ENCODE data around the gene NAT10. TPM values are rescaled to one million over a fixed set of nuclear protein-coding genes. Genes with fewer than 3 reads are reported as not detected.

Gene NAT10
- total and polyA plus RNA-seq, 7 experiments from 2014 or later, result 33.8 to 104 (median 69.3) TPM

DNA sequence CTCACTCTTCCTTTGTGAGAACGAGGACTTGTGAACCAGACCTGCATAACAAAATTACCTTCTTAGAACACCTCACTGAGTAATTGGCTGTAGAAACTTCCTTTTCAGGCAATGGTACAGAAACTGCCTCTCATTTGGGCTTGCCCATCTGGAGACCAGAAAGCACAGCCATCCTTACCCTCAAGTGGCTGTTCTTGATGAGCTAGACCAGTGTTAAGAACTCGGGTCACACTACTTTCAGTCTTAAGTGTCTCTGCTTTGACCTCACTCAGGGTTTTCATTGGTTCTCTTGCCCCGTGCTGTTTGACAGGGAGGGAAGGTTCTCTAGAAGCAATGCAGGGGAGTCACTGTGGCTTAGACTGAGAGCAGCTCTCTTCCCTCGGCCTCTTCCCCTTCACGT is 29.3 kb downstream of the NAT10 start:
- POLR2A ChIA-PET, result no interaction called here
- CTCF ChIA-PET, result no interaction called here

DNA sequence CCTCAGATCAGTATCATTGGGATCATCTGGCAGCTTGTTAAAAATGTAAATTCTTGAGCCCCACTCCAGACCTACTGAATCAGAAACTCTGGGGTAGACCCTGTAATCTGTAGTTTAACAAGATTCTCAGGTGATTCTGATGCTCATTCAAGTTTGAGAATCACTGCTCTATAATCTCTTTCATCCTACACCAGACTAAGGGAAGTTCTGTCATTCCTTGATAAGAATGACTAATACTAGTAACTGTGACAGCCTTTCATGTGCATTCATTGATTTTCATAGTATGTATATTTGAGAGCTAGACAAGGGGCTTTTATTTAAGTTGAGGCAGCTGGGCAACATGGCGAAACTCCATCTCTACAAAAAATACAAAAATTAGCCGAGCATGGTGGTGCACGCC is 30.0 kb downstream of the NAT10 start:
- Mint-ChIP-seq H3K4me1 (peaks cover 0 to 15% (median 0%) of the 10 kb centered on the region in 7 donors), H3K36me3 (peaks cover 22 to 74% (median 41%) of the 10 kb centered on the region in 5 donors), H3K9me3 (no peaks in the 10 kb centered on the region), H3K27me3 (no peaks in the 10 kb centered on the region), H3K4me3 (no peak overlapping the region), H3K27ac (peak overlapping the region in 1 of 9 donors; percentile 36)
- POLR2A ChIA-PET, result no interaction called here
- CTCF ChIA-PET, result interaction anchor here (0.5 kb wide), 1 partner anchor 71 kb away, joined by 3 read pairs; no protein-coding TSS in a partner anchor
- intact Hi-C loops (cut with micrococcal nuclease), result no loop called here
- Histone ChIP-seq H3K27me3 (ENCODE audit: control insufficient read depth in 2 of 2, insufficient read depth in 2 of 2, low read length in 2 of 2) (no peaks in the 10 kb centered on the region), H3K27ac (ENCODE audit: low read depth, low read length) (no peak overlapping the region), H3K9me3 (ENCODE audit: control insufficient read depth in 2 of 3, low read length in 3 of 3) (no peaks in the 10 kb centered on the region), H3K4me1 (ENCODE audit: control insufficient read depth in 2 of 2, insufficient read depth in 2 of 2, low read length in 2 of 2) (no peaks in the 10 kb centered on the region), H3K36me3 (ENCODE audit: control insufficient read depth in 2 of 3, insufficient read depth in 3 of 3, low read length in 3 of 3) (peaks cover 16 to 98% (median 40%) of the 10 kb centered on the region in 3 experiments), H3K4me3 (ENCODE audit: low read length) (no peak overlapping the region)
- DNase-seq (no peak), ATAC-seq (no peak)

More for the DNA sequence above, 29.3 kb downstream of the NAT10 start:
- Mint-ChIP-seq H3K4me3 (no peak overlapping the region), H3K27me3 (no peaks in the 10 kb centered on the region), H3K9me3 (no peaks in the 10 kb centered on the region), H3K27ac (peak overlapping the region in 1 of 9 donors; percentile 36), H3K36me3 (peaks cover 19 to 75% (median 41%) of the 10 kb centered on the region in 5 donors), H3K4me1 (peaks cover 0 to 15% (median 0%) of the 10 kb centered on the region in 7 donors)
- DNase-seq (no peak), ATAC-seq (no peak)
- no peak overlapping the region for H3K4me3 ChIP-seq (ENCODE audit: low read length)
- H3K36me3 ChIP-seq (ENCODE audit: control insufficient read depth in 2 of 3, insufficient read depth in 3 of 3, low read length in 3 of 3), result peaks cover 16 to 98% (median 36%) of the 10 kb centered on the region in 3 experiments
- no peaks in the 10 kb centered on the region for H3K4me1 ChIP-seq (ENCODE audit: control insufficient read depth in 2 of 2, insufficient read depth in 2 of 2, low read length in 2 of 2)
- intact Hi-C loops (cut with micrococcal nuclease), result no loop called here
- H3K27me3 ChIP-seq (ENCODE audit: control insufficient read depth in 2 of 2, insufficient read depth in 2 of 2, low read length in 2 of 2), result no peaks in the 10 kb centered on the region
- H3K9me3 ChIP-seq (ENCODE audit: control insufficient read depth in 2 of 3, low read length in 3 of 3), result no peaks in the 10 kb centered on the region
- no peak overlapping the region for H3K27ac ChIP-seq (ENCODE audit: low read depth, low read length)

DNA sequence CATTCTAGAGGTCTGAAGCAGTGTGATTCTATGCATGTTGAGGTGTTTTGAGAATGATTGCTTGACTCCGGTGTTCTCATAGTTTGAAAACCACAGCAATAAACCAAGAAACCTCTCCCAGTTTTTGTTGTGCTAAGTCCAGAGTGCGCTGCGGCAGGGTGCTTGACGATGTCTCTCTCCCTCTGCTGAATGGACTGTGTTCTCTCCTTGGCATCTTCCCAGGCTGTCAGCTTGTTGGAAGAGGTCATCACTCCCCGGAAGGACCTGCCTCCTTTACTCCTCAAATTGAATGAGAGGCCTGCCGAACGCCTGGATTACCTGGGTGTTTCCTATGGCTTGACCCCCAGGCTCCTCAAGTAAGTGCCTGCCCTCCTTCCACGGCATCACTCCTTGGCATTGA is 31.0 kb downstream of the NAT10 start:
- CTCF ChIA-PET, result interaction anchor here (0.6 kb wide), 1 partner anchor 51 kb away, joined by 3 read pairs; no protein-coding TSS in a partner anchor
- H3K4me3 Mint-ChIP-seq, result no peak overlapping the region

DNA sequence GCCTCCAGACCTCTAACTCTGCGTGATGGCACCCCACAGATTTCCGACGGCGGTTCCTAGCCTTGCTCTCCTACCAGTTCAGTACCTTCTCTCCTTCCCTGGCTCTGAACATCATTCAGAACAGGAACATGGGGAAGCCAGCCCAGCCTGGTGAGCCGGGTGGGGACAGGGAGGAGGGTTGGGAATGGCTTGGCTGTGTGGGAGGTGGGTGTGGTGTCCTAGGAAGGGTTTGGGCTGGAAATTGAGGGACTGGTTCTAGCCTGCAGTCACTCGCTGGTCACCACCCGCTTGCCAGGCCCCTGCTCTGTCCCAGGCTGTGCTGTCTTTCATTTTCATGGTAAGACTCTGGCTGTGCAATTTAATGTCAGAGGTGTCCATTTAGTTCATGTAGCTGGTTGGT is 33.9 kb downstream of the NAT10 start:
- Mint-ChIP-seq H3K27me3 (no peaks in the 10 kb centered on the region), H3K27ac (no peak overlapping the region), H3K4me3 (no peak overlapping the region), H3K36me3 (peaks cover 30 to 71% (median 45%) of the 10 kb centered on the region in 5 donors), H3K4me1 (peaks cover 0 to 15% (median 0%) of the 10 kb centered on the region in 7 donors), H3K9me3 (no peaks in the 10 kb centered on the region)
- H3K27ac ChIP-seq (ENCODE audit: low read depth, low read length), result no peak overlapping the region
- no peaks in the 10 kb centered on the region for H3K4me1 ChIP-seq (ENCODE audit: control insufficient read depth in 2 of 2, insufficient read depth in 2 of 2, low read length in 2 of 2)
- peaks cover 36 to 99% (median 64%) of the 10 kb centered on the region in 3 experiments for H3K36me3 ChIP-seq (ENCODE audit: control insufficient read depth in 2 of 3, insufficient read depth in 3 of 3, low read length in 3 of 3)
- ChIA-PET CTCF (interaction anchor here (0.7 kb wide), 1 partner anchor 473 kb away, joined by 3 read pairs; no protein-coding TSS in a partner anchor), POLR2A (no interaction called here)
- no peak for DNase-seq
- no peaks in the 10 kb centered on the region for H3K27me3 ChIP-seq (ENCODE audit: control insufficient read depth in 2 of 2, insufficient read depth in 2 of 2, low read length in 2 of 2)
- intact Hi-C loops (cut with micrococcal nuclease), result no loop called here
- H3K4me3 ChIP-seq (ENCODE audit: low read length), result no peak overlapping the region
- no peak for ATAC-seq
- no peaks in the 10 kb centered on the region for H3K9me3 ChIP-seq (ENCODE audit: control insufficient read depth in 2 of 3, low read length in 3 of 3)

More for the DNA sequence above, 31.0 kb downstream of the NAT10 start:
- Histone ChIP-seq H3K4me3 (ENCODE audit: low read length) (no peak overlapping the region), H3K9me3 (ENCODE audit: control insufficient read depth in 2 of 3, low read length in 3 of 3) (no peaks in the 10 kb centered on the region), H3K4me1 (ENCODE audit: control insufficient read depth in 2 of 2, insufficient read depth in 2 of 2, low read length in 2 of 2) (no peaks in the 10 kb centered on the region), H3K36me3 (ENCODE audit: control insufficient read depth in 2 of 3, insufficient read depth in 3 of 3, low read length in 3 of 3) (peaks cover 16 to 98% (median 49%) of the 10 kb centered on the region in 3 experiments), H3K27ac (ENCODE audit: low read depth, low read length) (no peak overlapping the region), H3K27me3 (ENCODE audit: control insufficient read depth in 2 of 2, insufficient read depth in 2 of 2, low read length in 2 of 2) (no peaks in the 10 kb centered on the region)
- H3K4me1 Mint-ChIP-seq, result peaks cover 0 to 15% (median 0%) of the 10 kb centered on the region in 7 donors
- peaks cover 26 to 77% (median 46%) of the 10 kb centered on the region in 5 donors for H3K36me3 Mint-ChIP-seq
- no peaks in the 10 kb centered on the region for H3K9me3 Mint-ChIP-seq
- POLR2A ChIA-PET, result no interaction called here
- H3K27me3 Mint-ChIP-seq, result no peaks in the 10 kb centered on the region
- no peak overlapping the region for H3K27ac Mint-ChIP-seq
- ATAC-seq (no peak), DNase-seq (no peak)
- intact Hi-C loops (cut with micrococcal nuclease), result no loop called here

DNA sequence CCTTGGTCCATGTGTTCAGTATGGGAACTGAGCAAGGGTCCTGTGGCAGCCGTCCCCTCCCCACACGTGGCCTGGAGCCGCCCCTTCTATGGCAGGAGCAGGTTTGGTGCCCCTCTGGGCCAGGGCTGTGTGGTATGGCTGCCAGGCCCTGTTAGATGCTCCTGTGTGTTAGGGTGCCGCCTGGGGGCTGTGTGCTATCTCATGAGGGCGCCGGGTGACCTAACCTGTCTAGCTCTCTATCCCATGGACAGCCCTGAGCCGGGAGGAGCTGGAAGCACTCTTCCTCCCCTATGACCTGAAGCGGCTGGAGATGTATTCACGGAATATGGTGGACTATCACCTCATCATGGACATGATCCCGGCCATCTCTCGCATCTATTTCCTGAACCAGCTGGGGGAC is 34.7 kb downstream of the NAT10 start:
- Histone ChIP-seq H3K36me3 (ENCODE audit: control insufficient read depth in 2 of 3, insufficient read depth in 3 of 3, low read length in 3 of 3) (peaks cover 36 to 99% (median 61%) of the 10 kb centered on the region in 3 experiments), H3K4me3 (ENCODE audit: low read length) (no peak overlapping the region), H3K4me1 (ENCODE audit: control insufficient read depth in 2 of 2, insufficient read depth in 2 of 2, low read length in 2 of 2) (no peaks in the 10 kb centered on the region), H3K9me3 (ENCODE audit: control insufficient read depth in 2 of 3, low read length in 3 of 3) (no peaks in the 10 kb centered on the region), H3K27ac (ENCODE audit: low read depth, low read length) (no peak overlapping the region), H3K27me3 (ENCODE audit: control insufficient read depth in 2 of 2, insufficient read depth in 2 of 2, low read length in 2 of 2) (no peaks in the 10 kb centered on the region)
- POLR2A ChIA-PET, result no interaction called here
- Mint-ChIP-seq H3K4me1 (peaks cover 0 to 15% (median 0%) of the 10 kb centered on the region in 7 donors), H3K27ac (no peak overlapping the region), H3K4me3 (no peak overlapping the region), H3K9me3 (no peaks in the 10 kb centered on the region), H3K27me3 (no peaks in the 10 kb centered on the region), H3K36me3 (peaks cover 30 to 70% (median 45%) of the 10 kb centered on the region in 5 donors)
- intact Hi-C loops (cut with micrococcal nuclease), result no loop called here
- ATAC-seq (no peak), DNase-seq (no peak)
- CTCF ChIA-PET, result no interaction called here

DNA sequence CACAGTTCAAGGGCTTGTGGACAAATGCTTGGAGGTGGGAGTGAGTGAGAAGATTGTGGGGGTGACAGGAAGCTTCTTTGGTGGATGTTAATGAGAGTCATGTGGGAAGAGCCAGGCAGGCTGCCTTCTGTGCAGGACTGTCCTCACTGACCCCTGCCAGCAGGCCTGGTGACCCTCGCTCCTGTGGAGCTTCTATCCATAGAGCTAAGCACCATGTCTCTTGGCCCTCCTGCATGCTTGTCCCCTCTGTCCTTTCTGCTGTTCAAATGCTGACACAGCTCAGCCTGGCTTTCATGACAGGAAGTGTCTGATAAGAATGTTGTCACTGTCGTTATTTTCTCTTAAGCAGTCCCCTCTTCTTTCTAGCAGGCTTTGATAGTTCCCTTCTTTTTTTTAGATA is 37.6 kb downstream of the NAT10 start:
- H3K9me3 Mint-ChIP-seq, result no peaks in the 10 kb centered on the region
- peaks cover 0 to 8% (median 0%) of the 10 kb centered on the region in 7 donors for H3K4me1 Mint-ChIP-seq
- Histone ChIP-seq H3K27ac (ENCODE audit: low read depth, low read length) (no peak overlapping the region), H3K4me1 (ENCODE audit: control insufficient read depth in 2 of 2, insufficient read depth in 2 of 2, low read length in 2 of 2) (no peaks in the 10 kb centered on the region), H3K9me3 (ENCODE audit: control insufficient read depth in 2 of 3, low read length in 3 of 3) (no peaks in the 10 kb centered on the region), H3K36me3 (ENCODE audit: control insufficient read depth in 2 of 3, insufficient read depth in 3 of 3, low read length in 3 of 3) (peaks cover 28 to 99% (median 61%) of the 10 kb centered on the region in 3 experiments), H3K27me3 (ENCODE audit: control insufficient read depth in 2 of 2, insufficient read depth in 2 of 2, low read length in 2 of 2) (no peaks in the 10 kb centered on the region), H3K4me3 (ENCODE audit: low read length) (no peak overlapping the region)
- ATAC-seq (no peak), DNase-seq (no peak)
- peaks cover 21 to 71% (median 27%) of the 10 kb centered on the region in 5 donors for H3K36me3 Mint-ChIP-seq
- no peak overlapping the region for H3K4me3 Mint-ChIP-seq
- ChIA-PET CTCF (interaction anchor here (0.7 kb wide), 1 partner anchor 159 kb away, joined by 3 read pairs; no protein-coding TSS in a partner anchor), POLR2A (no interaction called here)
- no peaks in the 10 kb centered on the region for H3K27me3 Mint-ChIP-seq
- intact Hi-C loops (cut with micrococcal nuclease), result no loop called here
- H3K27ac Mint-ChIP-seq, result peak overlapping the region in 1 of 9 donors; percentile 74

DNA sequence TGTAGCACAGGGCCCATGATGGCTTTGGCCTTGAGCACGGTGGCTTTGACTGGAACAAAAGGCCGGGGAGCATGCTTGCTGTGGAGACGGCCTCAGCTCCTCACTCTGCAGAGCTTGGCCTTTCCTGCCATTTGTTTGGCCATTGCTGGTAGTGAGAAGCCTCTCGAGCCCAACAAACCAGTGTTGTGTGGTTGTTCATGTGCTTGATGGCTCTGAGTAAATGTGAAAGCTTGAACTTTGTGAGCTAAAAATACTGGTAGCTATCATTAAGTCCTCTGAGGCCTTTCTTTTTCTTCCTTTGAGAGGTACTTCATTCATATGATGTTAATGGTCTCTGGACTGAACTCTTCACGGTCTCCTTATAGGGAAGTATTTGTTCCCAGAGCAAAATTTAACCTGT is 39.6 kb downstream of the NAT10 start:
- Mint-ChIP-seq H3K4me3 (no peak overlapping the region), H3K4me1 (no peaks in the 10 kb centered on the region), H3K27ac (peak overlapping the region in 1 of 9 donors; percentile 63), H3K36me3 (peaks cover 14 to 62% (median 27%) of the 10 kb centered on the region in 5 donors), H3K9me3 (no peaks in the 10 kb centered on the region), H3K27me3 (no peaks in the 10 kb centered on the region)
- H3K9me3 ChIP-seq (ENCODE audit: control insufficient read depth in 2 of 3, low read length in 3 of 3), result no peaks in the 10 kb centered on the region
- ChIA-PET CTCF (interaction anchor here (1.2 to 1.4 kb wide), 2 partner anchors 13 to 147 kb away, joined by 3 to 4 read pairs; no protein-coding TSS in a partner anchor), POLR2A (no interaction called here)
- peaks cover 28 to 99% (median 49%) of the 10 kb centered on the region in 3 experiments for H3K36me3 ChIP-seq (ENCODE audit: control insufficient read depth in 2 of 3, insufficient read depth in 3 of 3, low read length in 3 of 3)
- DNase-seq (no peak), ATAC-seq (no peak)
- H3K4me1 ChIP-seq (ENCODE audit: control insufficient read depth in 2 of 2, insufficient read depth in 2 of 2, low read length in 2 of 2), result no peaks in the 10 kb centered on the region
- no peak overlapping the region for H3K27ac ChIP-seq (ENCODE audit: low read depth, low read length)
- no peaks in the 10 kb centered on the region for H3K27me3 ChIP-seq (ENCODE audit: control insufficient read depth in 2 of 2, insufficient read depth in 2 of 2, low read length in 2 of 2)
- no peak overlapping the region for H3K4me3 ChIP-seq (ENCODE audit: low read length)
- intact Hi-C loops (cut with micrococcal nuclease), result no loop called here
